Kidney (tissue), 14 donors: Measurements from ENCODE around the gene MOB3B. TPM values are rescaled to one million over a fixed set of nuclear protein-coding genes. Genes with fewer than 3 reads are reported as not detected.

Experiments
- DNase-seq, 5 donors: peaks; one replicate each; pipeline ENCODE4 v3.0.0-alpha.2; 2013 to 2020
- FAIRE-seq: peaks from 2 replicates; lab custom pipeline; 2012; peaks lifted over from hg19 to GRCh38; lab: Jason Lieb, UNC
- H3K27ac ChIP-seq, 2 donors: one replicate each; pipeline ENCODE4 v1.7.0; 2013; ENCODE audit warnings: low read depth in 2 of 2, low read length in 2 of 2, inconsistent platforms in 1 of 2
- H3K27me3 ChIP-seq: one replicate; pipeline ENCODE4 v1.7.1; 2013; ENCODE audit warnings: low read length, inconsistent platforms; ENCODE audit not compliant: control insufficient read depth, insufficient read depth
- H3K36me3 ChIP-seq, 3 donors: one replicate each; pipeline versions ENCODE4 v1.7.0 to v1.7.1; 2013; ENCODE audit warnings: low read length in 3 of 3, control low read depth in 1 of 3, inconsistent platforms in 1 of 3; ENCODE audit not compliant: insufficient read depth in 3 of 3, control insufficient read depth in 2 of 3
- H3K4me1 ChIP-seq, 3 donors: one replicate each; pipeline versions ENCODE4 v1.7.0 to v1.7.1; 2013; ENCODE audit warnings: low read length in 3 of 3, inconsistent platforms in 1 of 3, low read depth in 1 of 3; ENCODE audit not compliant: control insufficient read depth in 2 of 3, insufficient read depth in 2 of 3
- H3K4me3 ChIP-seq, 3 donors: one replicate each; pipeline versions ENCODE4 v1.7.0 to v1.8.1; 2013; ENCODE audit warnings: low read length in 3 of 3, control low read depth in 1 of 3, inconsistent platforms in 1 of 3
- H3K9ac ChIP-seq, 3 donors: one replicate each; pipeline versions ENCODE4 v1.7.0 to v1.7.1; 2013; ENCODE audit warnings: low read length in 3 of 3, control low read depth in 1 of 3, inconsistent platforms in 1 of 3
- H3K9me3 ChIP-seq, 3 donors: one replicate each; pipeline versions ENCODE4 v1.7.0 to v1.7.1; 2013; ENCODE audit warnings: low read length in 3 of 3, control low read depth in 1 of 3, inconsistent platforms in 1 of 3; ENCODE audit not compliant: control insufficient read depth in 2 of 3, insufficient read depth in 1 of 3
- intact Hi-C: fragments of 100-400 bp; cut with DNase I; formaldehyde crosslinking; loops from one replicate; pipeline ENCODE4 v1.11.1; 2022
- polyA plus RNA-seq: library from polyadenylated mRNA; stranded (reverse); fragments of 350-450 nt; fragmentation: Illumina TruSeq; extraction: RNeasy Lipid Tissue Mini Kit (QIAGEN cat#74804); gene quantifications from one replicate; pipeline ENCODE4 v1.2.3, GENCODE V29; 2014; ENCODE audit warnings: low read depth, low replicate concordance; ENCODE audit not compliant: insufficient read depth
- total RNA-seq: library from RNA; stranded (reverse); fragmentation: NEBNext Ultra II Directional; extraction: Animal tissue kit (Norgen Biotek cat#: 25700); gene quantifications from one replicate; pipeline ENCODE4 v1.2.1, GENCODE V29; 2021
- TF ChIP-seq, protein P1 (sequence below): IDR thresholded peaks from 3 replicates; pipeline ENCODE4 v1.5.1; 2012; ENCODE audit warnings: mild to moderate bottlenecking, moderate library complexity, borderline replicate concordance; ENCODE audit not compliant: insufficient read depth; ENCODE audit errors: extremely low read depth
- donor health status: control.
- donor health status: control.
- donor health status: control.
- donor health status: control.
- donor health status: control.
- donor health status: DM: yes; HTN: yes; CAD: no.
- donor health status: Normal renal cell carcinoma (clear cell type).

The MOB3B gene
- total and polyA plus RNA-seq, 2 donors from 2014 or later: 5.9 to 22.5 TPM

DNA sequence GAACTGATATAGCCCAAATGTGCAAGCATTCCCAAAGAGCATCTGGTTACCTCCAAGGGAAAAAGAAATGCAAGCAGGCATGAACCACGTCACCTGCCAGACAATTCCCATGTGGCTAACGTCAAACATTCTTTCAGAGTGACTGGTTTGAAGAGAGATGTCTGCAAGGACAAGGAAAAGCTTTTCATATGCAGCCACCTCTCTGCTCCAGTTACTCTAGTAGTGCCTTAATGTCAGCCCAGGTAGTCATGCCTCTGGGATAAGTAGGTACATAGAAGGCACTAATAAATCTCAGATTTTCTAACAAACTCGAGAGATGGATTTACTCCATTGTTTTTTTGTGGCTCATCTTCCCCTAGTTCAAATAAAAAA, 102.4 kb downstream of the MOB3B start:
- H3K27me3 ChIP-seq: no peaks in the 10 kb centered on the region
- H3K4me1 ChIP-seq: peaks cover 16 to 21% (median 18%) of the 10 kb centered on the region in 3 donors

DNA sequence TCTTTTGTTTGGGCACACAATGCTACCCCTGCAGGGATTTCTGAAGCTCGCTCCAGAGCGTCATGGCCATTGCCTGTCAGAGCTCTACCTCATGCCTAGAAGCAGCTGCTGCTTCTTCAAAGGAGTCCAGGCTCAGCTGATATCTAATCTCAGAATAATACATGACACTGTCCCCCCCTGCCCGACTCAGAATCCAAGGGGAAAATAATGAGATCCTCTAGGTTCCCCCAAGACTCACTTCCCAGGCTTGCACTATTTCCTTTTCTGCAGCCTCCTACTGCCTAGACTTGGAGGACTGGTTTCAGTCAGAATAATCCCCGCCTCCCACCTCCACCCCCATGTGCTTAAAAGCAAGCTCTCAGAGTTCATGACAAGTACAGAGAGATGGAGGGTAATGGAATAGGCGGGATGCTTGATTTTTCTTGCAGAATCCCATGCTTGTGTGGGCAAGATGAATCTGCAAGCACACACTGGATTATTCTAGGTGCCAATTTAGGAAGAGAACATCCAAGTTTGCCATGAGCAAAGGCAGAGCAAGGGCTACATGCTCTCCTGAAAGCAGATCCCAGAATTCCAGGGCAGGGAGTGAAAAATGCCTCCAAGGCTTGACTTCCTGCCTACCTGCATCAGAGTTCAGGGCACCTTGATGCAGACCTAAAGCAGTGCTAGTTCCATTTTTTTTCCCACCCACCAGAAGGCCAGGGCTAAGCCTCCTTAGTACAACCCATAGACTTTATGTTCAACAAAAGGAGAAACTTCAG, 102.9 kb downstream of the MOB3B start:
- peaks cover 13 to 20% (median 15%) of the 10 kb centered on the region in 3 donors for H3K4me1 ChIP-seq
- no peaks in the 10 kb centered on the region for H3K36me3 ChIP-seq
- no peak overlapping the region for H3K4me3 ChIP-seq
- H3K9me3 ChIP-seq: no peaks in the 10 kb centered on the region
- FAIRE-seq (no peak), DNase-seq (peak in 3 of 5 donors; percentile 44 to 60 (median 58))
- no peaks in the 10 kb centered on the region for H3K27me3 ChIP-seq
- TF ChIP-seq, protein P1, sequence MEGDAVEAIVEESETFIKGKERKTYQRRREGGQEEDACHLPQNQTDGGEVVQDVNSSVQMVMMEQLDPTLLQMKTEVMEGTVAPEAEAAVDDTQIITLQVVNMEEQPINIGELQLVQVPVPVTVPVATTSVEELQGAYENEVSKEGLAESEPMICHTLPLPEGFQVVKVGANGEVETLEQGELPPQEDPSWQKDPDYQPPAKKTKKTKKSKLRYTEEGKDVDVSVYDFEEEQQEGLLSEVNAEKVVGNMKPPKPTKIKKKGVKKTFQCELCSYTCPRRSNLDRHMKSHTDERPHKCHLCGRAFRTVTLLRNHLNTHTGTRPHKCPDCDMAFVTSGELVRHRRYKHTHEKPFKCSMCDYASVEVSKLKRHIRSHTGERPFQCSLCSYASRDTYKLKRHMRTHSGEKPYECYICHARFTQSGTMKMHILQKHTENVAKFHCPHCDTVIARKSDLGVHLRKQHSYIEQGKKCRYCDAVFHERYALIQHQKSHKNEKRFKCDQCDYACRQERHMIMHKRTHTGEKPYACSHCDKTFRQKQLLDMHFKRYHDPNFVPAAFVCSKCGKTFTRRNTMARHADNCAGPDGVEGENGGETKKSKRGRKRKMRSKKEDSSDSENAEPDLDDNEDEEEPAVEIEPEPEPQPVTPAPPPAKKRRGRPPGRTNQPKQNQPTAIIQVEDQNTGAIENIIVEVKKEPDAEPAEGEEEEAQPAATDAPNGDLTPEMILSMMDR: no peak
- intact Hi-C loops: no loop called here
- no peak overlapping the region for H3K9ac ChIP-seq
- no peak overlapping the region for H3K27ac ChIP-seq

More for the DNA sequence above, 102.4 kb downstream of the MOB3B start:
- intact Hi-C loops: no loop called here
- Histone ChIP-seq H3K27ac (no peak overlapping the region), H3K4me3 (no peak overlapping the region), H3K9ac (no peak overlapping the region), H3K36me3 (no peaks in the 10 kb centered on the region), H3K9me3 (no peaks in the 10 kb centered on the region)
- TF ChIP-seq, protein P1: no peak
- FAIRE-seq (no peak), DNase-seq (peak in 1 of 5 donors; percentile 60)

GRCh38 chr9:27425827-27426510, 103.6 kb downstream of the MOB3B start:
- DNase-seq (no peak), FAIRE-seq (no peak)
- Histone ChIP-seq H3K4me3 (no peak overlapping the region), H3K27ac (no peak overlapping the region), H3K9me3 (no peaks in the 10 kb centered on the region), H3K4me1 (peaks cover 7 to 20% (median 11%) of the 10 kb centered on the region in 3 donors), H3K36me3 (no peaks in the 10 kb centered on the region), H3K9ac (no peak overlapping the region), H3K27me3 (no peaks in the 10 kb centered on the region)
- TF ChIP-seq, protein P1: no peak
- intact Hi-C loops: no loop called here
